GM18502 (cell line): ENCODE results near the gene BOD1.
A peak's percentile ranks its signal among the peaks of the same experiment; 100 is the strongest.
"Not testable (repeated sequence)": the region's sequence is repeated elsewhere in the genome, so short reads cannot be mapped to it uniquely, and the experiment has no call there.

ENCODE experiments used
- ATAC-seq: cut with Tn5 transposase; IDR thresholded peaks from one replicate; pipeline ENCODE4 v1.9.1; 2021; ENCODE audit warnings: mild to moderate bottlenecking; ENCODE audit not compliant: unreplicated experiment, poor library complexity

The BOD1 gene

GRCh38 chr5:173620784-173621183 is 4.3 kb upstream of the BOD1 start:
- ATAC-seq: no peak

- ATAC-seq: no peak
These were observed 2.6 kb upstream of the BOD1 start for GRCh38 chr5:173618927-173619519.

- ATAC-seq: peak; percentile 65
These were observed 420 bp downstream of the BOD1 start for GRCh38 chr5:173615884-173616576.

- no peak for ATAC-seq
These were observed 1.9 kb downstream of the BOD1 start for GRCh38 chr5:173614591-173614990.

- ATAC-seq: no peak
These were observed 2.9 kb downstream of the BOD1 start for GRCh38 chr5:173613433-173614159.

GRCh38 chr5:173612948-173613347 is 3.5 kb downstream of the BOD1 start:
- ATAC-seq: no peak

- no peak for ATAC-seq
These were observed 4.7 kb downstream of the BOD1 start for GRCh38 chr5:173611706-173612105.

GRCh38 chr5:173604141-173604540 is 12.3 kb downstream of the BOD1 start:
- no peak for ATAC-seq

GRCh38 chr5:173602423-173602822 is 14.0 kb downstream of the BOD1 start:
- ATAC-seq: no peak

GRCh38 chr5:173598686-173599085 is 17.8 kb downstream of the BOD1 start:
- no peak for ATAC-seq

GRCh38 chr5:173597304-173597703 is 19.1 kb downstream of the BOD1 start:
- ATAC-seq: no peak

GRCh38 chr5:173595841-173596240 is 20.6 kb downstream of the BOD1 start:
- ATAC-seq: no peak

- no peak for ATAC-seq
These were observed 22.4 kb downstream of the BOD1 start for GRCh38 chr5:173594061-173594460.

GRCh38 chr5:173592050-173592669 is 24.3 kb downstream of the BOD1 start:
- no peak for ATAC-seq

- no peak for ATAC-seq
These were observed 25.4 kb downstream of the BOD1 start for GRCh38 chr5:173591056-173591514.

- ATAC-seq: no peak
These were observed 25.9 kb downstream of the BOD1 start for GRCh38 chr5:173590436-173591055.

- not testable (repeated sequence) for ATAC-seq
These were observed 30.3 kb downstream of the BOD1 start for GRCh38 chr5:173586133-173586532.

GRCh38 chr5:173583346-173583745 is 33.1 kb downstream of the BOD1 start:
- ATAC-seq: no peak

GRCh38 chr5:173582216-173583111 is 34.0 kb downstream of the BOD1 start:
- ATAC-seq: no peak
